ENCODE data around the gene SEPTIN14. TPM values are rescaled to one million over a fixed set of nuclear protein-coding genes. Genes with fewer than 3 reads are reported as not detected.

SEPTIN14 gene
- total RNA-seq, 1 experiment from 2014 or later = not detected

DNA sequence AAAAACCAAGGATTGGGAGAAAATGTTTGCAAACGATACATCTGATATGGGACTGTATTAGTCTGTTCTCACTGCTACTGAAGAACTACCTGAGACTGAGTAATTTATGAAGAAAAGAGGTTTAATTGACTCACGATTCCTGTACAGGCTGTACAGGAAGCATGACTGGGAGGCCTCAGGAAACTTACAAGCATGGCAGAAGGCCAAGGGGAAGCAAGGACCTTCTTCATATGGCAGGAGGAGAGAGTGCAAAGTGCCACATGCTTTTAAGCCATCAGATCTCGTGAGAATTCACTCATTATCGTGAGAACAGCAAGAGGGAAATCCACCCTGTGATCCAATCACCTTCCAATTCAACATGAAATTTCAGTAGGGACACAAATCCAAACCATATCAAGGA is 35.7 kb upstream of the SEPTIN14 start:
- Histone ChIP-seq H3K4me1 (ENCODE audit: control insufficient read depth in 1 of 2, insufficient read depth in 2 of 2, low read length in 2 of 2) (no peaks in the 10 kb centered on the region), H3K27me3 (ENCODE audit: insufficient read depth, low read length) (no peaks in the 10 kb centered on the region), H4K20me1 (ENCODE audit: insufficient read depth) (no peaks in the 10 kb centered on the region), H3K9me3 (ENCODE audit: control insufficient read depth in 1 of 2, insufficient read depth in 1 of 2, low read depth in 1 of 2, low read length in 2 of 2) (no peaks in the 10 kb centered on the region), H3K27ac (ENCODE audit: low read depth, low read length) (no peak overlapping the region), H3K9me2 (ENCODE audit: insufficient read depth) (no peaks in the 10 kb centered on the region), H3K36me3 (ENCODE audit: control insufficient read depth in 1 of 2, insufficient read depth in 2 of 2, low read length in 2 of 2) (no peaks in the 10 kb centered on the region), H3K4me2 (ENCODE audit: low read length) (no peak overlapping the region), H3K79me2 (ENCODE audit: insufficient read depth, low read length) (no peaks in the 10 kb centered on the region), H3K9ac (ENCODE audit: low read length) (no peak overlapping the region), H3K4me3 (replicated peaks in 1 of 2; ENCODE audit: low read depth in 1 of 2, low read length in 2 of 2) (no peak overlapping the region), H2AFZ (ENCODE audit: low read depth, low read length, poor library complexity, severe bottlenecking) (no peak overlapping the region)
- ChIA-PET POLR2A (no interaction called here), CTCF (no interaction called here), RAD21 (ENCODE audit: low non-redundant PET in 1 of 2, low total read pairs in 2 of 2, uncharacterized antibody in 2 of 2, unreplicated experiment in 2 of 2) (no interaction called here)
- TF ChIP-seq, protein P1, sequence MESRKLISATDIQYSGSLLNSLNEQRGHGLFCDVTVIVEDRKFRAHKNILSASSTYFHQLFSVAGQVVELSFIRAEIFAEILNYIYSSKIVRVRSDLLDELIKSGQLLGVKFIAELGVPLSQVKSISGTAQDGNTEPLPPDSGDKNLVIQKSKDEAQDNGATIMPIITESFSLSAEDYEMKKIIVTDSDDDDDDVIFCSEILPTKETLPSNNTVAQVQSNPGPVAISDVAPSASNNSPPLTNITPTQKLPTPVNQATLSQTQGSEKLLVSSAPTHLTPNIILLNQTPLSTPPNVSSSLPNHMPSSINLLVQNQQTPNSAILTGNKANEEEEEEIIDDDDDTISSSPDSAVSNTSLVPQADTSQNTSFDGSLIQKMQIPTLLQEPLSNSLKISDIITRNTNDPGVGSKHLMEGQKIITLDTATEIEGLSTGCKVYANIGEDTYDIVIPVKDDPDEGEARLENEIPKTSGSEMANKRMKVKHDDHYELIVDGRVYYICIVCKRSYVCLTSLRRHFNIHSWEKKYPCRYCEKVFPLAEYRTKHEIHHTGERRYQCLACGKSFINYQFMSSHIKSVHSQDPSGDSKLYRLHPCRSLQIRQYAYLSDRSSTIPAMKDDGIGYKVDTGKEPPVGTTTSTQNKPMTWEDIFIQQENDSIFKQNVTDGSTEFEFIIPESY (IDR thresholded peaks at IDR 0.05; ENCODE audit: extremely low read depth, insufficient replicate concordance, low read length) = no peak
- TF ChIP-seq SIN3A (IDR thresholded peaks at IDR 0.05; ENCODE audit: low read depth) (no peak), ELF1 (IDR thresholded peaks at IDR 0.05; ENCODE audit: borderline replicate concordance, low read depth) (no peak), JUND (IDR thresholded peaks at IDR 0.05) (no peak), POLR2AphosphoS5 (IDR thresholded peaks at IDR 0.05; ENCODE audit: low read depth, low read length) (no peak), CBX3 (IDR thresholded peaks at IDR 0.05; ENCODE audit: low read depth) (no peak), ZFX (IDR thresholded peaks at IDR 0.05) (no peak), ZNF274 (IDR thresholded peaks at IDR 0.05; ENCODE audit: low read depth, low read length) (no peak), CEBPB (IDR thresholded peaks at IDR 0.05; ENCODE audit: low read depth) (no peak)
- TF ChIP-seq, protein P2, sequence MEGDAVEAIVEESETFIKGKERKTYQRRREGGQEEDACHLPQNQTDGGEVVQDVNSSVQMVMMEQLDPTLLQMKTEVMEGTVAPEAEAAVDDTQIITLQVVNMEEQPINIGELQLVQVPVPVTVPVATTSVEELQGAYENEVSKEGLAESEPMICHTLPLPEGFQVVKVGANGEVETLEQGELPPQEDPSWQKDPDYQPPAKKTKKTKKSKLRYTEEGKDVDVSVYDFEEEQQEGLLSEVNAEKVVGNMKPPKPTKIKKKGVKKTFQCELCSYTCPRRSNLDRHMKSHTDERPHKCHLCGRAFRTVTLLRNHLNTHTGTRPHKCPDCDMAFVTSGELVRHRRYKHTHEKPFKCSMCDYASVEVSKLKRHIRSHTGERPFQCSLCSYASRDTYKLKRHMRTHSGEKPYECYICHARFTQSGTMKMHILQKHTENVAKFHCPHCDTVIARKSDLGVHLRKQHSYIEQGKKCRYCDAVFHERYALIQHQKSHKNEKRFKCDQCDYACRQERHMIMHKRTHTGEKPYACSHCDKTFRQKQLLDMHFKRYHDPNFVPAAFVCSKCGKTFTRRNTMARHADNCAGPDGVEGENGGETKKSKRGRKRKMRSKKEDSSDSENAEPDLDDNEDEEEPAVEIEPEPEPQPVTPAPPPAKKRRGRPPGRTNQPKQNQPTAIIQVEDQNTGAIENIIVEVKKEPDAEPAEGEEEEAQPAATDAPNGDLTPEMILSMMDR (IDR thresholded peaks at IDR 0.05 in 2 of 3, conservative IDR thresholded peaks at IDR 0.05 in 1 of 3; ENCODE audit: borderline replicate concordance in 1 of 3, insufficient read depth in 1 of 3, low read depth in 2 of 3, low read length in 2 of 3) = no peak
- TF ChIP-seq, protein P3, sequence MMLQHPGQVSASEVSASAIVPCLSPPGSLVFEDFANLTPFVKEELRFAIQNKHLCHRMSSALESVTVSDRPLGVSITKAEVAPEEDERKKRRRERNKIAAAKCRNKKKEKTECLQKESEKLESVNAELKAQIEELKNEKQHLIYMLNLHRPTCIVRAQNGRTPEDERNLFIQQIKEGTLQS (IDR thresholded peaks at IDR 0.05) = no peak
- TF ChIP-seq, protein P4, sequence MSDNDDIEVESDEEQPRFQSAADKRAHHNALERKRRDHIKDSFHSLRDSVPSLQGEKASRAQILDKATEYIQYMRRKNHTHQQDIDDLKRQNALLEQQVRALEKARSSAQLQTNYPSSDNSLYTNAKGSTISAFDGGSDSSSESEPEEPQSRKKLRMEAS (IDR thresholded peaks at IDR 0.05) = no peak
- no peak for DNase-seq (ENCODE audit: low read depth, low spot score)
- intact Hi-C loops (cut with micrococcal nuclease) = no loop called here
- BruUV-seq (replicated peaks) = no TSS peak
- ATAC-seq = no peak
